ENCODE measurements around the gene CASP10.

- no peak for TF ChIP-seq CTCF (IDR thresholded peaks at IDR 0.05)
- TF ChIP-seq POLR2A (IDR thresholded peaks at IDR 0.05), result no peak
These were observed 405 bp downstream of the CASP10 start for GRCh38 chr2:201183365-201183727.

Data from esophagus squamous epithelium (tissue), 4 donors.